Loucy (cell line): Measurements from ENCODE around the gene ASTN2.

Experiments used
- CTCF ChIP-seq: fragments of 200-600 bp; sonication (generic); conservative IDR thresholded peaks from 2 replicates; pipeline ENCODE4 v1.5.1; 2014; ENCODE audit warnings: mild to moderate bottlenecking, antibody characterized with exemption, low read length
- EZH2phosphoT487 ChIP-seq: fragments of 200-600 bp; IDR thresholded peaks from 2 replicates; pipeline ENCODE4 v1.6.1; 2018; ENCODE audit warnings: antibody characterized with exemption, mild to moderate bottlenecking, moderate library complexity, borderline replicate concordance

- TF ChIP-seq CTCF (no peak), EZH2phosphoT487 (no peak)
These were observed 1010.6 kb downstream of the ASTN2 start for GRCh38 chr9:116404228-116404627.
